GM19438 (cell line): ENCODE measurements around the gene CALCR.
"Not testable (repeated sequence)": the region's sequence is repeated elsewhere in the genome, so short reads cannot be mapped to it uniquely, and the experiment has no call there.

ENCODE experiments used
- ATAC-seq: cut with Tn5 transposase; IDR thresholded peaks from one replicate; pipeline ENCODE4 v1.9.1; 2021; ENCODE audit warnings: low read depth; ENCODE audit not compliant: unreplicated experiment

The CALCR gene

GRCh38 chr7:93562936-93563335 lies 11.6 kb downstream of the CALCR start:
- no peak for ATAC-seq

GRCh38 chr7:93562106-93562505 lies 12.4 kb downstream of the CALCR start:
- no peak for ATAC-seq

- ATAC-seq, result no peak
Observed at GRCh38 chr7:93559639-93560491, 14.7 kb downstream of the CALCR start.

GRCh38 chr7:93558705-93559614 lies 15.6 kb downstream of the CALCR start:
- ATAC-seq, result no peak

- no peak for ATAC-seq
Observed at GRCh38 chr7:93551931-93552330, 22.6 kb downstream of the CALCR start.

GRCh38 chr7:93551063-93551895 lies 23.2 kb downstream of the CALCR start:
- ATAC-seq, result no peak

GRCh38 chr7:93547716-93548115 lies 26.8 kb downstream of the CALCR start:
- no peak for ATAC-seq

- no peak for ATAC-seq
Observed at GRCh38 chr7:93544691-93545090, 29.8 kb downstream of the CALCR start.

GRCh38 chr7:93538061-93538460 lies 36.5 kb downstream of the CALCR start:
- ATAC-seq, result no peak

GRCh38 chr7:93535616-93536015 lies 38.9 kb downstream of the CALCR start:
- no peak for ATAC-seq

- no peak for ATAC-seq
Observed at GRCh38 chr7:93530701-93531100, 43.8 kb downstream of the CALCR start.

GRCh38 chr7:93516834-93517233 lies 57.7 kb downstream of the CALCR start:
- ATAC-seq, result no peak

- no peak for ATAC-seq
Observed at GRCh38 chr7:93515144-93515543, 59.4 kb downstream of the CALCR start.

- no peak for ATAC-seq
Observed at GRCh38 chr7:93509303-93509702, 65.2 kb downstream of the CALCR start.

- no peak for ATAC-seq
Observed at GRCh38 chr7:93503088-93503487, 71.4 kb downstream of the CALCR start.

GRCh38 chr7:93491860-93492259 lies 82.7 kb downstream of the CALCR start:
- ATAC-seq, result not testable (repeated sequence)

GRCh38 chr7:93476491-93477344 lies 97.8 kb downstream of the CALCR start:
- ATAC-seq, result no peak

- no peak for ATAC-seq
Observed at GRCh38 chr7:93475811-93476210, 98.7 kb downstream of the CALCR start.

- no peak for ATAC-seq
Observed at GRCh38 chr7:93471456-93471855, 103.1 kb downstream of the CALCR start.

- ATAC-seq, result no peak
Observed at GRCh38 chr7:93463764-93464163, 110.8 kb downstream of the CALCR start.
